Esophagus squamous epithelium (tissue), 4 donors: ENCODE measurements around the gene ACLY.

Experiments
- POLR2A ChIP-seq, 4 donors: fragments of 450-650 bp; IDR thresholded peaks; one replicate each; pipeline ENCODE4 v1.6.1; 2017; ENCODE audit warnings: antibody characterized with exemption in 4 of 4, mild to moderate bottlenecking in 4 of 4, moderate library complexity in 3 of 4
- TF ChIP-seq, protein P1 (sequence below), 6 experiments: fragments of 450-650 bp in 4 of 6; fragments of 200-600 bp in 2 of 6; sonication (generic) in 2 of 6; IDR thresholded peaks; one replicate each; pipeline ENCODE4 v1.5.1; 2016 to 2019; ENCODE audit warnings: antibody characterized with exemption in 6 of 6, mild to moderate bottlenecking in 4 of 6, moderate library complexity in 4 of 6

- TF ChIP-seq, protein P1, sequence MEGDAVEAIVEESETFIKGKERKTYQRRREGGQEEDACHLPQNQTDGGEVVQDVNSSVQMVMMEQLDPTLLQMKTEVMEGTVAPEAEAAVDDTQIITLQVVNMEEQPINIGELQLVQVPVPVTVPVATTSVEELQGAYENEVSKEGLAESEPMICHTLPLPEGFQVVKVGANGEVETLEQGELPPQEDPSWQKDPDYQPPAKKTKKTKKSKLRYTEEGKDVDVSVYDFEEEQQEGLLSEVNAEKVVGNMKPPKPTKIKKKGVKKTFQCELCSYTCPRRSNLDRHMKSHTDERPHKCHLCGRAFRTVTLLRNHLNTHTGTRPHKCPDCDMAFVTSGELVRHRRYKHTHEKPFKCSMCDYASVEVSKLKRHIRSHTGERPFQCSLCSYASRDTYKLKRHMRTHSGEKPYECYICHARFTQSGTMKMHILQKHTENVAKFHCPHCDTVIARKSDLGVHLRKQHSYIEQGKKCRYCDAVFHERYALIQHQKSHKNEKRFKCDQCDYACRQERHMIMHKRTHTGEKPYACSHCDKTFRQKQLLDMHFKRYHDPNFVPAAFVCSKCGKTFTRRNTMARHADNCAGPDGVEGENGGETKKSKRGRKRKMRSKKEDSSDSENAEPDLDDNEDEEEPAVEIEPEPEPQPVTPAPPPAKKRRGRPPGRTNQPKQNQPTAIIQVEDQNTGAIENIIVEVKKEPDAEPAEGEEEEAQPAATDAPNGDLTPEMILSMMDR (IDR thresholded peaks at IDR 0.05): no peak
- no peak for TF ChIP-seq POLR2A (IDR thresholded peaks at IDR 0.05)
Observed at GRCh38 chr17:41905172-41905571, 13.6 kb downstream of the ACLY start.
